ACHN (cell line): ENCODE data around the gene PCNX2.
A peak's percentile ranks its signal among the peaks of the same experiment; 100 is the strongest.

ENCODE experiments used
- DNase-seq: peaks from one replicate; pipeline ENCODE4 v3.0.0-alpha.2; 2015
- in situ Hi-C: cut with HindIII; loops from 2 replicates; pipeline ENCODE4 v1.10.0; 2017; ENCODE audit warnings: low sequenced_read_pairs, low pct_ligation_motif_present, low pct_unique_long_range_greater_than_20kb

The PCNX2 gene

GRCh38 chr1:233061265-233061664 lies 234.3 kb downstream of the PCNX2 start:
- DNase-seq: no peak
- in situ Hi-C loops: no loop called here

GRCh38 chr1:233060461-233060994 lies 235.0 kb downstream of the PCNX2 start:
- DNase-seq: no peak
- in situ Hi-C loops: no loop called here

GRCh38 chr1:233057836-233058235 lies 237.7 kb downstream of the PCNX2 start:
- in situ Hi-C loops: no loop called here
- DNase-seq: no peak

- in situ Hi-C loops: no loop called here
- DNase-seq: no peak
Observed at GRCh38 chr1:233055879-233056641, 239.5 kb downstream of the PCNX2 start.

DNA sequence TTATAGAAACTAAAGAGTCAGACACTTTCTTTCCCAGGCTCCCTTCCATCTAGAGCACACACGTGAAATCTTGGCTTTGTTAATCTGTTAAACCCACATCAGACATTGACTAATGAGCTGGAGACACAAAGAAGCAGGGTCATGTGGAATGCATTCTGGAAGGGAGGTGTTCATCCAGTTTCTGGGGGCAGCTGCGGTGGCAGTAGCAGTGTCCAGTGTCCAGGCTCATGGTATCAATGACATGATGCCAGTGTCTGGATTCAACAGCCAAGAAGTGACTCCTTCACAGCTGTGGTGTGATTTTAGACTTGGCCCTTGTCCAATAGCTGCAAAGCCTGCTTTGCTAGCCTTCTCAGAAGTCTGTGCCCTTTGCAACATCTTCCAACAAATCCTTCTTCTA lies 249.9 kb downstream of the PCNX2 start:
- in situ Hi-C loops: no loop called here
- no peak for DNase-seq

DNA sequence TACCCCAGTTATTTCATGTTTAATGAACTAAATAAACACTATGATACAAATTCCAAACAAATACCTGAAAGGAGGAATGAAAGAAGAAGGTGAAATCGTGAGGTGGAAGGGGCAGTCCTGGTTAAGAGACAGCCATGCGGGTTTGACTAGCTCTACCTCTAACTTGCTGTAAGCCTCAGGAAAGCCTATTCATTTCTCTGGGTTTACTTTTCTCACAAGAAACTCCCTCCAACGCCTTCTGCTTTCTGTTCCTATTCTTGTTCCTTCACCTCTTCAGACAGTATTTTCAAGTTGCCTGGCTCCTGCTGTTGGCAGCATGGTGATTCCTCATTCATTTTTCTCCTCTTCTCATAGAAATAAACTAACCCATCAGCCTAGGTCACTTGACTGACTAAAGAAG lies 252.7 kb downstream of the PCNX2 start:
- in situ Hi-C loops: no loop called here
- no peak for DNase-seq

DNA sequence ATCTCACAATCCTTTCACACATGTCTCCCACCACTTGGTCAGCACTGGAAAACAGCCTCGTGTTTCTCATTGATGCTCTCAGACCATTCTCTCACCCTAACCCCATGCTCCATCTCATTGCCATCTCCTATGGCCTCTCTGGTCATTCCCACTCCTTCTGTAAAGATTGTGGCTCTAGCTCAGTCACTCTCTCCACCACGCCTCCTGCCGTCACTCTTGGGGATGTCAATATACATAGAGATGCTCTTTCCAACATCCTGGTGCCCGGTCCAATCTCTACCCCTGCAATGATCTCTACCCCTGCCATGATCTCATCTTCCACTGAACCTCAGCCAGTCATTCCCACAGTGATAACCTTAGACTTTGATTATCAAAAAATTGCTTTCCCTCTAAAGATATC lies 255.0 kb downstream of the PCNX2 start:
- in situ Hi-C loops: no loop called here
- no peak for DNase-seq

DNA sequence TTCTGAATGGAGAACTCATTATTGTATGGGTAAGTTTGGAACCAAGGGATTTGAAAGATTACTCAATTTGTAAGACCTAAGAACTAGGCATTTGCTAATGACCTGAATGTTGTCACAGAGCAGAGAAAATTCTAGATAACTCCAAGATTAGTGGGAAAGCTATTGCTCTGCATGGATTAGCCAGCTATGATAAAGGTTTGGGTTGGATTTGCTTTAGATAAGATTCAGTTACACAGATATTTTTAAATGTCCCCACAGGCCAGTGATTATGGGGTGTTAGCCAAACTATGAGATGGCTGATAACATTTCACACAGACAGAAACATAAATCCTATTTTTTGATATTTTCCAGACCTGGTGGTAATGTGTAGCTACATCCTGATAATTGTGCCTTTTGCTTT lies 256.9 kb downstream of the PCNX2 start:
- in situ Hi-C loops: no loop called here
- no peak for DNase-seq

GRCh38 chr1:233037843-233038242 lies 257.7 kb downstream of the PCNX2 start:
- no peak for DNase-seq
- in situ Hi-C loops: no loop called here

- DNase-seq: no peak
- in situ Hi-C loops: no loop called here
Observed at GRCh38 chr1:233034836-233035235, 260.7 kb downstream of the PCNX2 start.

DNA sequence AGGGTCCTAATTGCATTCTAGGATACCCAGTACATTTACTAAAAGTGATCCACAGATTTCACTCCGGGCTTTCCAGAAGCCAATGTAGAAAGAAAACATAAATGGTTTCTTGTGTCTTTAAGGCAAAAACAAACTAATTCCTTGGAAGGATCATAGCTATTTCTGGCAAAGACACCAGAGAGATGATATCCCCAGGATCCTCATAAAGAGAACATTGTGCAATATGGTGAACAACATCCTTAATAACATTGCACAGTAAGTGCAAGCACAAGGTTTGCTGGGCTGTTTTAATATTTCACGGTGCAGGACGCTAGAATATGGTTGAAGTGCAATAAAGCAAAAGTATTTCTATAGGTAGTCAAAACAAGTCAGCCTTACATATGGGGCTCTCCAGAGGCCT lies 262.2 kb downstream of the PCNX2 start:
- no peak for DNase-seq
- in situ Hi-C loops: no loop called here

GRCh38 chr1:233032916-233033315 lies 262.6 kb downstream of the PCNX2 start:
- DNase-seq: no peak
- in situ Hi-C loops: no loop called here

DNA sequence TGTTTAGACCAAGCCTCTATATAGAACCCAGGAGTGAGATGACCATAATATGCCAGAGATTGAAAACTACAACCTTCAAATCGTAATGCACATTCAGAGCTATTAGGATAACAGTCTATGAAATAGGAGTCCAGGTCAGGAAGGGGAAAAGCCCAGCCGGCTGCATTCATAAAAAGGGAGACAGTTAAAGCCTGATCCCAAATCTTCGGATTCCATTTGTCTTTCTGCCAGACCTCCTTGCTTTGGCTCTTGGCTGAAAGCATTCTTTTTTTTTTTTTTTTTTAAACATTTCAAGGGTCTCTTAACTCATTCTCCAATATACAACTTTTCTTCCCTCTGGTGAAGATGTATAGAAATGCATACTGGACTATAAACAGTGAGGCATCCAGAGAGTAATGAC lies 264.0 kb downstream of the PCNX2 start:
- DNase-seq: no peak
- in situ Hi-C loops: no loop called here

GRCh38 chr1:233027046-233027445 lies 268.5 kb downstream of the PCNX2 start:
- in situ Hi-C loops: no loop called here
- no peak for DNase-seq

GRCh38 chr1:233025567-233025966 lies 270.0 kb downstream of the PCNX2 start:
- in situ Hi-C loops: no loop called here
- DNase-seq: no peak

- peak; percentile 23 for DNase-seq
- in situ Hi-C loops: no loop called here
Observed at GRCh38 chr1:233025157-233025556, 270.4 kb downstream of the PCNX2 start.

DNA sequence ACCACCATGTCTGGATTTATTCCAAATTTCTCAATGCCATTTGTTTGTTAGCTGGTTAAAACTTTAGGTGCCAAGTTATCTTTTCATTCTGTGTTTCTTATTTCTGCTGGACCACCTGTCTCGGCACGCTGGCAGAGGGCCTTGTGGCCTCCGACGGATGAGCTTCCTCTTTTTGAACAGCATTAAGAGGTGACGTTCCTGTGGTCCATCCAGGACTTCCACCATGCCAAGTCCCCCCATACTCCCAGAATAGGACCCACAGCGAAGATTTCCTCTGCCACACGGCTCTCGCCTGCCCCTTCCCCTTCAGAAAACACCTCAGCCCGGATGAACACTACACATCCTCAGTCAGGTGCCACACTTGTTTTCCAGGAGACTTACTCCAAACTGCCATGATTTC lies 271.3 kb downstream of the PCNX2 start:
- in situ Hi-C loops: no loop called here
- DNase-seq: no peak

DNA sequence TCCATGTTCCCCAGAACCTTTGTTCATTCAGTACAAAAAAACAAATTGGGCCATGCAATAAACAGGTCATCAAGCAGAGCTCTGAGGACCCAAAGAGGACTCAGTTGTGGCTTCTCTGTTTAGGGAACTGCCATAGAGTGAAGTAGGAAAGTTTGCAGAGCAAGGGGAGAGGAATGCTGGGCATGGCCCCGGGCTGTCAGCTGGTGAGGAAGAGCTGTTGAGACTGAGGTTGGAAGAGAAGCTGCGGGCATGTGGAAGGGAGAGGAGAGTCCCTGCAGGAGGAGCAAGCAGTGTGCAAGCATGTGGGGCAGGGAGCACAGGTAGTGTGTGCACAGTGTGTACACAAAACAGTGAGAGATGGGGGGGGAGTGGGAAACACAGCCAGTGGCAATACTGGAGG lies 273.3 kb downstream of the PCNX2 start:
- DNase-seq: no peak
- in situ Hi-C loops: no loop called here

DNA sequence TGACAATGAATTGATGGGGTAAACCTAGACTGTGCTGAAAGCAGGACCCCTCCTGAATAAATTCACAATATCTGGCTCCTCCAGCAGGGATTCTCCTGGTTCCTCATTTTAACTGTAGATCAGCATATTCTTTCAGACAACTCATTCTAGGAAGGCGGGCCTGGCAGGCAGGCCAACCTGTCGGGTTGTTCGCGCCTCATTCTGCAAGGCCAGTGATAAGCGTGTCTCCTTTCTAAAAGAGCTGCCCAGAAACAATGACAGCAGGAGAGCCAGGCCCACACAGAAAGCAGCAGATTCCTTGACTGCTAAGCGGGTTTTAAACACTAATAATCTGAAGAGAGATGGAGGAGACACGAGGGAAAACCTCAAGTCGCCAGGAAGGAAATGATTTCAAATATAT lies 275.1 kb downstream of the PCNX2 start:
- in situ Hi-C loops: no loop called here
- no peak for DNase-seq

- no peak for DNase-seq
- in situ Hi-C loops: no loop called here
Observed at GRCh38 chr1:233019778-233020325, 275.7 kb downstream of the PCNX2 start.
